H9 (cell line): ENCODE results near the gene ALKAL2. TPM values are rescaled to one million over a fixed set of nuclear protein-coding genes. Genes with fewer than 3 reads are reported as not detected.

Source experiments
- DNase-seq: peaks from one replicate; pipeline ENCODE4 v3.0.0-alpha.2; 2017
- H2AFZ ChIP-seq: one replicate; pipeline ENCODE4 v1.6.1; 2013; ENCODE audit warnings: mild to moderate bottlenecking, low read length, control low read depth, moderate library complexity
- H2AK5ac ChIP-seq: 2 replicates; pipeline ENCODE4 v1.6.1; 2013; ENCODE audit warnings: low read length, control low read depth, mixed read lengths; ENCODE audit not compliant: insufficient read length
- H2BK120ac ChIP-seq: one replicate; pipeline ENCODE4 v1.6.1; 2013; ENCODE audit warnings: low read depth, mild to moderate bottlenecking, low read length, control low read depth, inconsistent platforms; ENCODE audit not compliant: poor library complexity, severe bottlenecking
- H2BK12ac ChIP-seq: 2 replicates; pipeline ENCODE4 v1.6.1; 2013; ENCODE audit warnings: low read length, control low read depth, mixed read lengths, low read depth; ENCODE audit not compliant: insufficient read length
- H2BK15ac ChIP-seq: 2 replicates; pipeline ENCODE4 v1.6.1; 2013; ENCODE audit warnings: low read depth, low read length, control low read depth
- H2BK20ac ChIP-seq: one replicate; pipeline ENCODE4 v1.6.1; 2013; ENCODE audit warnings: low read depth, mild to moderate bottlenecking, low read length, control low read depth, inconsistent platforms; ENCODE audit not compliant: poor library complexity, severe bottlenecking
- H2BK5ac ChIP-seq: 2 replicates; pipeline ENCODE4 v1.6.1; 2013; ENCODE audit warnings: low read length, control low read depth, mixed read lengths; ENCODE audit not compliant: insufficient read length
- H3K14ac ChIP-seq: 2 replicates; pipeline ENCODE4 v1.6.1; 2013; ENCODE audit warnings: low read length, control low read depth; ENCODE audit not compliant: insufficient read depth
- H3K18ac ChIP-seq: 2 replicates; pipeline ENCODE4 v1.6.1; 2013; ENCODE audit warnings: low read depth, mild to moderate bottlenecking, mixed read lengths, low read length, control low read depth; ENCODE audit not compliant: insufficient read length
- H3K23ac ChIP-seq: 2 replicates; pipeline ENCODE4 v1.6.1; 2013; ENCODE audit warnings: low read length, control low read depth, mixed read lengths, low read depth; ENCODE audit not compliant: insufficient read length
- H3K23me2 ChIP-seq: 2 replicates; pipeline ENCODE4 v1.6.1; 2013; ENCODE audit warnings: low read depth, mild to moderate bottlenecking, mixed read lengths, low read length, control low read depth; ENCODE audit not compliant: insufficient read length, poor library complexity, severe bottlenecking
- H3K27ac ChIP-seq: 2 replicates; pipeline ENCODE4 v1.5.1; 2013; ENCODE audit warnings: low read length, control low read depth, mixed read lengths, low read depth; ENCODE audit not compliant: insufficient read length
- H3K27me3 ChIP-seq: 2 replicates; pipeline ENCODE4 v1.6.1; 2013; ENCODE audit warnings: low read length, control low read depth, inconsistent platforms; ENCODE audit not compliant: insufficient read depth
- H3K4ac ChIP-seq: 2 replicates; pipeline ENCODE4 v1.6.1; 2013; ENCODE audit warnings: low read depth, mild to moderate bottlenecking, control low read depth, inconsistent platforms, low read length, moderate library complexity
- H3K4me1 ChIP-seq: 2 replicates; pipeline ENCODE4 v1.6.1; 2013; ENCODE audit warnings: low read length, control low read depth, inconsistent platforms; ENCODE audit not compliant: insufficient read depth
- H3K4me2 ChIP-seq: 2 replicates; pipeline ENCODE4 v1.6.1; 2013; ENCODE audit warnings: low read length, control low read depth, mixed read lengths; ENCODE audit not compliant: insufficient read length, insufficient read depth
- H3K56ac ChIP-seq: 2 replicates; pipeline ENCODE4 v1.6.1; 2013; ENCODE audit warnings: low read depth, mild to moderate bottlenecking, mixed read lengths, low read length, control low read depth; ENCODE audit not compliant: insufficient read length
- H3K79me1 ChIP-seq: 2 replicates; pipeline ENCODE4 v1.6.1; 2013; ENCODE audit warnings: low read depth, mild to moderate bottlenecking, moderate library complexity, low read length, control low read depth, inconsistent platforms; ENCODE audit not compliant: insufficient read depth, poor library complexity, severe bottlenecking
- H3K79me2 ChIP-seq: 2 replicates; pipeline ENCODE4 v1.6.1; 2013; ENCODE audit warnings: low read length, control low read depth, inconsistent platforms; ENCODE audit not compliant: insufficient read depth
- H3K9ac ChIP-seq: 2 replicates; pipeline ENCODE4 v1.6.1; 2013; ENCODE audit warnings: low read length, control low read depth, mixed read lengths; ENCODE audit not compliant: insufficient read length; ENCODE audit errors: extremely low read depth
- H3K9me3 ChIP-seq: one replicate; pipeline ENCODE4 v1.6.1; 2013; ENCODE audit warnings: low read depth, low read length, inconsistent platforms; ENCODE audit not compliant: control insufficient read depth
- H3T11ph ChIP-seq: one replicate; pipeline ENCODE4 v1.6.1; 2013; ENCODE audit warnings: mild to moderate bottlenecking, low read length, control low read depth, inconsistent platforms
- H4K20me1 ChIP-seq: one replicate; pipeline ENCODE4 v1.6.1; 2013; ENCODE audit not compliant: control insufficient read depth, insufficient read length, insufficient read depth
- H4K5ac ChIP-seq: 2 replicates; pipeline ENCODE4 v1.6.1; 2013; ENCODE audit warnings: low read depth, mild to moderate bottlenecking, mixed read lengths, low read length, control low read depth; ENCODE audit not compliant: insufficient read length
- H4K8ac ChIP-seq: replicated peaks from 2 replicates; pipeline ENCODE4 v1.6.1; 2013; ENCODE audit warnings: low read length, control low read depth, mixed read lengths, low read depth; ENCODE audit not compliant: insufficient read length
- H4K91ac ChIP-seq: 2 replicates; pipeline ENCODE4 v1.6.1; 2013; ENCODE audit warnings: low read depth, mild to moderate bottlenecking, moderate library complexity, mixed read lengths, low read length, control low read depth; ENCODE audit not compliant: insufficient read length
- H3K27ac Mint-ChIP-seq, 3 experiments: 2 replicates in 2 of 3; 3 replicates in 1 of 3; pipeline ENCODE4 v1.8.0; 2020 to 2021; ENCODE audit warnings: mixed read lengths in 3 of 3, mild to moderate bottlenecking in 1 of 3, moderate library complexity in 1 of 3
- H3K27me3 Mint-ChIP-seq: 2 replicates; pipeline ENCODE4 v1.8.0; 2021; ENCODE audit warnings: low read depth, mild to moderate bottlenecking, moderate library complexity, mixed read lengths
- H3K36me3 Mint-ChIP-seq, 3 experiments: 2 replicates in 2 of 3; 3 replicates in 1 of 3; pipeline ENCODE4 v1.8.0; 2020 to 2021; ENCODE audit warnings: low read depth in 3 of 3, mixed read lengths in 3 of 3; ENCODE audit not compliant: insufficient read depth in 1 of 3
- H3K4me1 Mint-ChIP-seq, 2 experiments: 2 replicates each; pipeline ENCODE4 v1.8.0; 2020; ENCODE audit warnings: mixed read lengths in 2 of 2
- H3K4me3 Mint-ChIP-seq, 2 experiments: 2 replicates in 1 of 2; 3 replicates in 1 of 2; pipeline ENCODE4 v1.8.0; 2020 to 2021; ENCODE audit warnings: mild to moderate bottlenecking in 2 of 2, mixed read lengths in 2 of 2, moderate library complexity in 1 of 2
- H3K9me3 Mint-ChIP-seq, 2 experiments: 2 replicates in 1 of 2; 3 replicates in 1 of 2; pipeline ENCODE4 v1.8.0; 2020; ENCODE audit warnings: mild to moderate bottlenecking in 2 of 2, mixed read lengths in 2 of 2, moderate library complexity in 1 of 2
- CTCF ChIP-seq: fragments of 200-600 bp; sonication (generic); conservative IDR thresholded peaks from 3 replicates; pipeline ENCODE4 v1.8.0; 2021; ENCODE audit warnings: antibody characterized with exemption, mild to moderate bottlenecking
- WGBS: extraction: QIAGEN DNeasy Blood & Tissue Kit; methylation state at CpG from one replicate; pipeline ENCODE4 v1.1.7; 2013; ENCODE audit warnings: missing lambda C conversion rate, low lambda C conversion rate, mixed read lengths; ENCODE audit not compliant: insufficient read length; ENCODE audit errors: extremely low coverage; 5-methylcytosine and 5-hydroxymethylcytosine counted together
- total RNA-seq: library from RNA; stranded (reverse); gene quantifications from 2 replicates; pipeline ENCODE4 v1.2.1, GENCODE V29; 2021

Gene ALKAL2
- total RNA-seq, 1 experiment from 2014 or later: 0.48 TPM

GRCh38 chr2:296354-296753 is 8.5 kb upstream of the ALKAL2 start:
- no peak overlapping the region for H2BK120ac ChIP-seq
- no peak overlapping the region for H3K9ac ChIP-seq
- WGBS: no CpG with 5 or more reads among the region's 3 CpGs

More at GRCh38 chr2:296354-296753, 8.5 kb upstream of the ALKAL2 start:
- no peak for DNase-seq
- Histone ChIP-seq H2AFZ (no peak overlapping the region), H3K79me2 (no peaks in the 10 kb centered on the region), H2BK15ac (no peak overlapping the region), H2BK20ac (no peak overlapping the region), H3K9me3 (no peaks in the 10 kb centered on the region), H3K4me1 (no peaks in the 10 kb centered on the region), H3K23me2 (no peaks in the 10 kb centered on the region), H4K5ac (no peak overlapping the region), H3K79me1 (no peaks in the 10 kb centered on the region), H2BK5ac (no peak overlapping the region), H4K8ac (no peak overlapping the region), H3K27ac (no peak overlapping the region), H3K27me3 (no peaks in the 10 kb centered on the region), H3K56ac (no peak overlapping the region), H2BK12ac (no peak overlapping the region), H3T11ph (no peak overlapping the region), H2AK5ac (no peak overlapping the region), H3K14ac (no peak overlapping the region), H3K4ac (no peak overlapping the region), H3K4me2 (no peak overlapping the region), H3K23ac (no peak overlapping the region), H4K20me1 (no peaks in the 10 kb centered on the region), H4K91ac (no peak overlapping the region), H3K18ac (no peak overlapping the region)
- Mint-ChIP-seq H3K36me3 (no peaks in the 10 kb centered on the region; a peak in 1 of 7 replicates), H3K4me3 (no peak overlapping the region), H3K9me3 (peaks cover 8 to 22% of the 10 kb centered on the region in 2 experiments), H3K27ac (no peak overlapping the region), H3K27me3 (peaks cover 55% of the 10 kb centered on the region), H3K4me1 (no peaks in the 10 kb centered on the region)
- no peak for TF ChIP-seq CTCF
